ENCODE data around the gene RALGAPA1.

The RALGAPA1 gene

DNA sequence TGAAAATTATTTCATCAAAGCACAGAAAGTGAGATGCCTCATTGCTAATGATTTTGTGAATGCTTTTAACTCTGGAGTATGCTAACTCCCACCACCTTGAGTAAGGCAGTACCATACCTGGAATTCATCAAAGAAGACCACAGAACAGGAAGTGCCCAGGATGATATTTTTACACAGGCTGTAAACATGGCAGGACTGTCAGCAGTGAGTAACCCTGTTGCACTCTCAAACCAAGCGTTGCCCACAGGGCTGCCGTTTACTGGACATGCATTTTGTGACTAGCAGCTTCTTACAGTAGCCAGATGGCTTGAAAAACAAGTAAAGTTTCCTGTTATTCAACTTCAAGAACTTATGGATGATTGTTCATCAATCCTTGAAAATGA is 42.4 kb downstream of the RALGAPA1 start:
- peaks cover 2% of the 10 kb centered on the region for H3K36me3 ChIP-seq (ENCODE audit: insufficient read depth, low read length)
- H3K4me3 ChIP-seq (ENCODE audit: low read length), result no peak overlapping the region
- H3K27me3 ChIP-seq (ENCODE audit: insufficient read depth, low read length), result no peaks in the 10 kb centered on the region
- no peaks in the 10 kb centered on the region for H3K4me1 ChIP-seq (ENCODE audit: insufficient read depth, low read length)
- H2AFZ ChIP-seq (ENCODE audit: low read depth, low read length), result no peak overlapping the region
- H3K9me3 ChIP-seq (ENCODE audit: low read length), result no peaks in the 10 kb centered on the region

DNA sequence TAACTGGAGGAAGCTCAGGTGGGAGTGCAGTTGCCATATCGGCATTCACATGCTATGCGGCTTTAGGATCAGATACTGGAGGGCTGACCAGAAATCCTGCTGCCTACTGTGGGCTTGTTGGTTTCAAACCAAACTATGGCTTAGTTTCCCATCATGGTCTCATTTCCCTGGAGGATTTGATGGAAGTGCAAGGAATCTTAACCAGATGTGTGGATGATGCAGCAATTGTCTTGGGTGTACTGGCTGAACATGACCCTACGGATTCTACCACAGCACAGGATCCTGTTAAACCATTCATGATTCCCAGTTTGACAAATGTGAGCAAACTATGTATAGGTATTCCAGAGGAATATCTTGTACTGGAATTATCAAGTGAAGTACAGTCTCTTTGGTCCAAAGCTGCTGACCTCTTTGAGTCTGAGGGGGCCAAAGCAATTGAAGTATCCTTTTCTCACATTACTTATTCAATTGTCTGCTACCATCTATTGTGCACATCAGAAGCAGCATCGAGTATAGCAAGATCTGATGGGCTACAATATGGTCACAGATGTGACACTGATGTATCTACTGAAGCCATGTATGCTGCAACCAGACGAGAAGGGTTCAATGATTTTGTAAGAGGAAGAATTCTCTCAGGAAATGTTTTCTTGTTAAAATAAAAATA is 42.9 kb downstream of the RALGAPA1 start:
- Histone ChIP-seq H2AFZ (ENCODE audit: low read depth, low read length) (no peak overlapping the region), H3K36me3 (ENCODE audit: insufficient read depth, low read length) (peaks cover 2% of the 10 kb centered on the region), H3K4me3 (ENCODE audit: low read length) (no peak overlapping the region), H3K27me3 (ENCODE audit: insufficient read depth, low read length) (no peaks in the 10 kb centered on the region), H3K9me3 (ENCODE audit: low read length) (no peaks in the 10 kb centered on the region), H3K4me1 (ENCODE audit: insufficient read depth, low read length) (no peaks in the 10 kb centered on the region)

DNA sequence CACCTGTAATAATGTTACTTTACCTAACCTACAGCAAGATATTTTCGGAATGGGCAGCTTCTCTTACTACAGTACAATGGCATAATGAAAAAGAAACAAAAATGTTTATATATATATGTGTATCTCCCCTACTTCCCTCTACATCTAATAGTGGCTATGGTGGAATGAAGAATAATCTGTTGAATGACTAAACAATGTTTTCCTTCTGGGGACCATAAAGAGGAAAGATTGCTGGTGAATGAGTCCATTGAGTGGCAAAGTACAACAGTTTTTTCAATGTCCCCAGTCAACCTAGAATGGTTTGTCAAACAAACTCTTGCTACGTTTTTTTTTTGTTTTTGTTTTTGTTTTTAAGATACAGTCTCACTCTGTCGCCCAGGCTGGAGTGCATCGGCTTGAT is 47.2 kb downstream of the RALGAPA1 start:
- Histone ChIP-seq H3K4me3 (ENCODE audit: low read length) (no peak overlapping the region), H3K27me3 (ENCODE audit: insufficient read depth, low read length) (no peaks in the 10 kb centered on the region), H3K9me3 (ENCODE audit: low read length) (no peaks in the 10 kb centered on the region), H3K4me1 (ENCODE audit: insufficient read depth, low read length) (no peaks in the 10 kb centered on the region), H3K36me3 (ENCODE audit: insufficient read depth, low read length) (peaks cover 11% of the 10 kb centered on the region), H2AFZ (ENCODE audit: low read depth, low read length) (no peak overlapping the region)

DNA sequence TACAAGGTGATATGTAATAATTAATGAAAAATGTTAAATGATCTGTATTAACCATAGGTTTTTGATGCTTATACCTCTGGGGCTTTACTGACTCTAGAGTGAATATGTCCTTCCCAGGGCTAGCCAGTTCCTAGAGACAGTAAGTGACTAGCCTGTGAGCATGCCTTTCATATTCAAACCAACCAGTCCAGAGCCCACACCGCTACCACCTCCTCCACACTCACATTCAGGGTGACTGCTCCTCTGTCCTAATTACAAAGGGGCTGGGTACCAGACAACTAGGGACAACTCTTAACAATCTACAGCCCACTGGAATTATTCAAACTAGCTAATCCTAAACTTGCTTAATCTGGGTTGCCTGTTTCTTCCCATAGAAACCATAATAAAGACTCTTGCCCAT is 49.0 kb downstream of the RALGAPA1 start:
- H3K4me1 ChIP-seq (ENCODE audit: insufficient read depth, low read length), result no peaks in the 10 kb centered on the region
- no peak overlapping the region for H3K4me3 ChIP-seq (ENCODE audit: low read length)
- no peaks in the 10 kb centered on the region for H3K27me3 ChIP-seq (ENCODE audit: insufficient read depth, low read length)
- H3K9me3 ChIP-seq (ENCODE audit: low read length), result no peaks in the 10 kb centered on the region
- H2AFZ ChIP-seq (ENCODE audit: low read depth, low read length), result no peak overlapping the region
- H3K36me3 ChIP-seq (ENCODE audit: insufficient read depth, low read length), result peaks cover 23% of the 10 kb centered on the region

DNA sequence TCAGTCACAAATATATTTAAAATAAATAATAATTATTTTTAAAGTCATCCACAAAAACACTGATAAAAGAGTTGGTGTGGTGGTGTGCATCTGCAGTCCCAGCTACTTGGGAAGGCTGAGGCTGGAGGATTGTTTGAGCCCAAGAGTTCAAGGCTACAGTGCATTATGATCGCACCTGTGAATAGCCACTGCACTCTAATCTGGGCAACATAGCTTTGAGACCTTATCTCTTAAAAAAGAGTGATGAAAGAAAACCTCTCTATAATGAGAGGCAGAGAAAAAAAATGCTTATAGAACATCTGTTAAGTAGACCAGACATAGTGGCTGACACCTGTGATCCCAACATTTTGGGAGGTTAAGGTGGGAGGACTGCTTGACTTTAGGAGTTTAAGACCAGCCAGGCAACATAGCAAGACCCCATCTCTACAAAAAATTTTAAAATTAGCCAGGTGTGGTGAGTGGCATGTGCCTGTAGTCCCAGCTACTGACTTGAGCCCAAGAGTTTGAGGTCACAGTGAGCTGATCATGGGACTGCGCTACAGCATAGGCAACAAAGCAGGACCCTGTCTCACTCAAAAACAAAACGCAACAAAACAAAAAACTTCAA is 50.5 kb downstream of the RALGAPA1 start:
- no peak overlapping the region for H3K4me3 ChIP-seq (ENCODE audit: low read length)
- no peak overlapping the region for H2AFZ ChIP-seq (ENCODE audit: low read depth, low read length)
- H3K27me3 ChIP-seq (ENCODE audit: insufficient read depth, low read length), result no peaks in the 10 kb centered on the region
- peaks cover 37% of the 10 kb centered on the region for H3K36me3 ChIP-seq (ENCODE audit: insufficient read depth, low read length)
- H3K4me1 ChIP-seq (ENCODE audit: insufficient read depth, low read length), result no peaks in the 10 kb centered on the region
- no peaks in the 10 kb centered on the region for H3K9me3 ChIP-seq (ENCODE audit: low read length)

DNA sequence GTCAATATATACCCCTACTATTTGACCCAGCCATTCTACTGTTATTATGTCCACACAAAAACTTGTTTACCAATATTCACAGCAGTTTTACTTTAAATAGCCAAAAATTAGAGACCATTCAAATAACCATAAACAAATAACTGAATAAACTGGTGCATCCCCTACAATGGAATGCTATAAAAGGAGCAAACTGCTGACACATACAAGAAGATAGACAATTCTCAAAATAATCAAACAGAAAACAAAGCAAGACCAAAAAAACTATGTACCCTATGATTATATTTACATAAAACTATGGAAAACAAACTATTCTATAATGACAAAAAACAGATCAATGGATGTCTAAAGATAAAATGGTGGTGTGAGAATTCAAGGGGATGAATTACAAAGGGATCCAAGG is 54.4 kb downstream of the RALGAPA1 start:
- H3K4me1 ChIP-seq (ENCODE audit: insufficient read depth, low read length), result no peaks in the 10 kb centered on the region
- no peaks in the 10 kb centered on the region for H3K9me3 ChIP-seq (ENCODE audit: low read length)
- peaks cover 48% of the 10 kb centered on the region for H3K36me3 ChIP-seq (ENCODE audit: insufficient read depth, low read length)
- H3K27me3 ChIP-seq (ENCODE audit: insufficient read depth, low read length), result no peaks in the 10 kb centered on the region
- no peak overlapping the region for H3K4me3 ChIP-seq (ENCODE audit: low read length)
- no peak overlapping the region for H2AFZ ChIP-seq (ENCODE audit: low read depth, low read length)

DNA sequence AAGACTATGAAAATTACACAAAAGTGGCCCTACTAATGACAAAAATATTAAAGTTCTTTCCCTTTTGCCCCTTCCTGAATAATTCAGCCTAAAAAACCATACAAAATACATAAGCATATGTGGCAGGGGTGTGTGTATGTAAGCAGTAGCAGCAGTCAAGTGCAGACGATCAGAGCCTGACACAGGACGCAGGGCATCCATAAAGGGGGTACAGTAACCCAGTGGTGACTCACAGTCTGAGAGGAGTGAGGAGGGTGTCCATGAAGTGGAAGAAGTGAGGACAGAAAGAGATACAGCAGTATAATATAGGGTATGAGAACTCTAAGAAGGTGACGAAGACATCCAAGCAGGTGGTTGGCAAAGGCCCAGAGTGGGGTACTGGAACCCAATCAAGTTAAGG is 56.7 kb downstream of the RALGAPA1 start:
- Histone ChIP-seq H3K36me3 (ENCODE audit: insufficient read depth, low read length) (peaks cover 50% of the 10 kb centered on the region), H3K4me1 (ENCODE audit: insufficient read depth, low read length) (no peaks in the 10 kb centered on the region), H3K27me3 (ENCODE audit: insufficient read depth, low read length) (no peaks in the 10 kb centered on the region), H3K4me3 (ENCODE audit: low read length) (no peak overlapping the region), H2AFZ (ENCODE audit: low read depth, low read length) (no peak overlapping the region), H3K9me3 (ENCODE audit: low read length) (no peaks in the 10 kb centered on the region)

DNA sequence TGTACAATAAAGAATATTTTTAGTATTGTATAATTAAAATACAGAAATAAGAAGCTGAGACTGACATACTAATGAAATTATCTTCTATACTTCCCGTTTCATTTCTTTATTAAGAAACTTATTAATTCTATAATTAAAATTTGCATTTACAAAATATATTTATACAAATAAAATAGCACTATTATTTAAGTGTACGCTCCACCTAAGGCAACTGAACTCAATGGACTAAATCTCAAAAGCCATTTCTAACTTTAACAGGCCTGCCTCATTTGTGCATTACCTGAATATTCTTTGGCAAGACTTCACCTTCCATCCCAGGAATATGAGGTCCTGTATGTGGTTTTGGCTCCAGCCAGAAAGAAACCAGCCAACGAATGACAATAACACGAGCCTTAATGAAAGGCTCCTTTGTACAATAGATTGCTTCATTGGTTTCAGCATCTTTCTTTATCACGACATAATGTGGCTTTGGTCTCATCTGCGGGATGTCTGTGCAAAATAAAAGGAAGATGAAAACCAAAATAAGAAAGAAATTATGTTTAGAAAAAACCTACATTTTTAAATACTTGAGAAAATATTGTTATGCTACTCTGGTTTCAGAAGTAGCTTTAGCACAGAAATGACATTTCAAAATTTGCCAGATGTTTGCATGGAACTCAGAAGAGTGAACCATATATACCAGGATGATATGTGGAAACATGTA is 58.7 kb downstream of the RALGAPA1 start:
- H3K36me3 ChIP-seq (ENCODE audit: insufficient read depth, low read length), result peaks cover 43% of the 10 kb centered on the region
- H3K27me3 ChIP-seq (ENCODE audit: insufficient read depth, low read length), result no peaks in the 10 kb centered on the region
- no peak overlapping the region for H2AFZ ChIP-seq (ENCODE audit: low read depth, low read length)
- H3K4me3 ChIP-seq (ENCODE audit: low read length), result no peak overlapping the region
- H3K4me1 ChIP-seq (ENCODE audit: insufficient read depth, low read length), result no peaks in the 10 kb centered on the region
- no peaks in the 10 kb centered on the region for H3K9me3 ChIP-seq (ENCODE audit: low read length)

DNA sequence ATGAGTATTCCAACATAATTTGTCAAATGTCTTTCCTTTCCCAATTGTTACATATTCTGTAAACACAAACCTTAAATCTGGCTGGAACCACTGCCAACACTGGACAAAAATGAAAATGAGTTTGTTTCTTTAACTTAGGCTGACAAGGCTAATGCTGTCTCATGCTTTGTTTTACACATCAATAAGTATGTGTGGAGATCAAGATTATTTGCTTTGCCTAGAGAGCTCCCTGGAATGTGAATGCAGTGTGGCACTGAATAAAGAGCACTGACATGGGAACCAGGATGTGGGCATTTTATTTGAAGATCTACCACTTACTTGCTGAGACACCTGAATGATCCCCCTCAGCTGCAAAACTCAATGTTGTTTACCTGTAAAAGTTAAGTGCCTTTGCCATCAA is 61.7 kb downstream of the RALGAPA1 start:
- Histone ChIP-seq H2AFZ (ENCODE audit: low read depth, low read length) (no peak overlapping the region), H3K27me3 (ENCODE audit: insufficient read depth, low read length) (no peaks in the 10 kb centered on the region), H3K9me3 (ENCODE audit: low read length) (no peaks in the 10 kb centered on the region), H3K4me3 (ENCODE audit: low read length) (no peak overlapping the region), H3K4me1 (ENCODE audit: insufficient read depth, low read length) (no peaks in the 10 kb centered on the region), H3K36me3 (ENCODE audit: insufficient read depth, low read length) (peaks cover 25% of the 10 kb centered on the region)

DNA sequence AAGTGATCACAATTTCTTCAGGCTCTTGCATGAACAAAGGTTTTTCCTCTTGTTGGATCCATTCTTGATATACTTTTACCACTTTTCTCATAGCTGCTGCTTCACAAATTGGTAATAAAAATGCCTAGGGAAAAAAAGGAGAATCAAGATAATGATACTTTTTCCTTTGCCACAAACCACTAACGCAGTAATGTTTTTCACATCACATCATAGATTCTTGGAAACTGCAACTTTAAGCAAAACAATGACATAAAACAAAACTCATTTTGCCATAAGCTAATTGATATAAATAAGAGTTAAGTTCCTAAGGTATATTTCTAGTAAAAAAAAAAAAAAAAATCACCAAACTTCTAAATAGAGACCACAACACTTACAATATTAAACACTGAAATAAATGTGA is 66.7 kb downstream of the RALGAPA1 start:
- no peaks in the 10 kb centered on the region for H3K9me3 ChIP-seq (ENCODE audit: low read length)
- peaks cover 20% of the 10 kb centered on the region for H3K36me3 ChIP-seq (ENCODE audit: insufficient read depth, low read length)
- no peaks in the 10 kb centered on the region for H3K4me1 ChIP-seq (ENCODE audit: insufficient read depth, low read length)
- no peaks in the 10 kb centered on the region for H3K27me3 ChIP-seq (ENCODE audit: insufficient read depth, low read length)
- H3K4me3 ChIP-seq (ENCODE audit: low read length), result no peak overlapping the region
- no peak overlapping the region for H2AFZ ChIP-seq (ENCODE audit: low read depth, low read length)

DNA sequence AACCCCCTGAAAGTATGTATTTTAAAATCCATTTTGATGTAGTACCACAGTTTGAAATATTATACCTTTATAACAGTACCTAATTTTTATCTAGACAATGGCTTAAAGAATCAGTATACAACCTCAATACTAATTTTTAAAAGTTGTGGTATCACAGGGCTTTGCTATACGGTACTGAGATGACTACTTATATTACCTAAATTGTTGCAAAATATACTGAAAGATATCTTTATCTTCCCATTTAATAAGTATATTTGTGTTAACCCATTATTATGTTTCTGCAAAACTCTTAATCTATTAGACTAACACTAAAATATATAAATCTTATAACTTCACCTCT is 67.1 kb downstream of the RALGAPA1 start:
- H3K9me3 ChIP-seq (ENCODE audit: low read length), result no peaks in the 10 kb centered on the region
- H3K27me3 ChIP-seq (ENCODE audit: insufficient read depth, low read length), result no peaks in the 10 kb centered on the region
- H3K36me3 ChIP-seq (ENCODE audit: insufficient read depth, low read length), result peaks cover 21% of the 10 kb centered on the region
- H3K4me3 ChIP-seq (ENCODE audit: low read length), result no peak overlapping the region
- no peaks in the 10 kb centered on the region for H3K4me1 ChIP-seq (ENCODE audit: insufficient read depth, low read length)
- no peak overlapping the region for H2AFZ ChIP-seq (ENCODE audit: low read depth, low read length)

DNA sequence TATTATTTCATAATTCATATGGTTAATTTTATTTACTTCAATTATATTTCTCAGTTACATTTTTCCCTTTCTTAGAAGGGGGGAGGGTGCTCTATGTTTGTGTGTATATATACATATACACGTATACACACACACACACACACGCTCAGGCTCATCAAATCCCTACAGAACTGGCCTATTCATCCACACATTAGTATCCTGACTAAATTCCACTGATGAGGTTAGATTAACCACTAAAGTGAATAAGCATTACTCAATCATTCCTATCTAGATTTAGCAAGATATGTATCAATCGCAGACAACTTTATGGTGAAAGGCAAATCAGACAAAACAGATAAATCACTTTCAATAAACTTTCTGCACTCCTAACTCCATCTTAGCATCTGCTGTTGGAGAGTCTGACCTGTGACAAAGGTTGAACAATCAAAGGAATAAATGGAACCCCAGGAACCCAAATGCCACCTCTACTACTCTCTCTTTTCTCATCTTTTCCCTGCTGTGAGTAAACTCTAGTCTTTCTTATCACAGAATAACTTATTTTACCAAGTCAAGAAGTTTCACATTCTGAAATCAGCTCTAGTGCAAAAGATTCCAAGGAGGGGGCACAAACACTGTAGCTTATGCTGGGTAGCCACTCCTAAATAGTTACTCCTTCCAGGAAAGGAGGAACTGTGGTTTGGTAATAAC is 67.6 kb downstream of the RALGAPA1 start:
- no peak overlapping the region for H3K4me3 ChIP-seq (ENCODE audit: low read length)
- no peak overlapping the region for H2AFZ ChIP-seq (ENCODE audit: low read depth, low read length)
- H3K36me3 ChIP-seq (ENCODE audit: insufficient read depth, low read length), result peaks cover 22% of the 10 kb centered on the region
- H3K27me3 ChIP-seq (ENCODE audit: insufficient read depth, low read length), result no peaks in the 10 kb centered on the region
- no peaks in the 10 kb centered on the region for H3K9me3 ChIP-seq (ENCODE audit: low read length)
- H3K4me1 ChIP-seq (ENCODE audit: insufficient read depth, low read length), result no peaks in the 10 kb centered on the region

DNA sequence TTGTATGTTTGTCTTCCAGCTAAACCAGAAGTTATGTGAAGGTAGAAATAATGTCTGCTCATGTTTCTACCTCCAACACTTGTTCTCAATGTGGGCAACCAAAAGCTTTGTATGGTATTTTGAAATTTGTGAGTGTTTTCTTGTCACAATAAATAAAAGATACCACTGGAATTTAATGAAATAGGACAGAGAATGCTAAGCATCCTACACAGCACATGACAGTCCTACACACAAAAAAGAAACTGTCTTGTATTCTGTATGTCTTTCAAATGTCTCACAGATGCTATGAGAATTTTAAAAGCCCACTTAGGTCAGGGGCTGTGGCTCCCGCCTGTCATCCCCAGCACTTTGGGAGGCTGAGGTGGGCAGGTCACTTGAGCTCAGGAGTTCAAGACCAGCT is 68.9 kb downstream of the RALGAPA1 start:
- Histone ChIP-seq H3K4me1 (ENCODE audit: insufficient read depth, low read length) (no peaks in the 10 kb centered on the region), H3K27me3 (ENCODE audit: insufficient read depth, low read length) (no peaks in the 10 kb centered on the region), H2AFZ (ENCODE audit: low read depth, low read length) (no peak overlapping the region), H3K4me3 (ENCODE audit: low read length) (no peak overlapping the region), H3K36me3 (ENCODE audit: insufficient read depth, low read length) (peaks cover 24% of the 10 kb centered on the region), H3K9me3 (ENCODE audit: low read length) (no peaks in the 10 kb centered on the region)

Data from neuron (in vitro differentiated cells).